Activated naive CD4-positive, alpha-beta T cell (primary cell): ENCODE results near the gene NDUFS5.
"Not testable (repeated sequence)": the region's sequence is repeated elsewhere in the genome, so short reads cannot be mapped to it uniquely, and the experiment has no call there.

Experiments used
- DNase-seq, 4 experiments: peaks; one replicate each; lab custom pipeline; 2025; lab: John Stamatoyannopoulos, UW

The NDUFS5 gene

DNA sequence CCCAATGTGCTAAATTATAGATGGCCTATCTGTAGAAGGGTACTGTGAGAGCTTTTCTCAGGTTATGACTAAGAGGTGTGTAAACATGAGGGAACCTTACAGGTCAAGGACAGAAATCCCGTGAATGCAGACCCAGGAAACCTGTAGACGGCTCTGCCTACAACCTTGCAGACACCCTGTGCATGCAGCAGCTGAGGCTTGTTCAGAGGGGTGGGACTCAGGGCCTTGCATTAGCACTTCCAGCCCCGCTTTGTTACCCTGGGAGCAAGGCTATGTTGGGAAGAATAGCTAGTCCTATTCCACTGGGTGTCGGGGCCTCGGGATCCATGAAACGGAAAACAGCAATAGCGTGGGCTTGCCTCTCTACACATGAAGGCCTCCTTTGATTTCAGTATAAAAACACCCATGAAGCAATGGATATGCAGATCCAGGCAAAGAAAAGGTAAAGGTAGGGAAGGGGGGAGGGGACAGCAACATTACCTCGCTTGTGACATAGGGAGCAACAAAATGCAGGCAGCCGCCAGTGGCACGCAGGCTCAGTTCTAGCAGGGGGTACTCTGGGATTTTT is 9.5 kb upstream of the NDUFS5 start:
- DNase-seq, result no peak

DNA sequence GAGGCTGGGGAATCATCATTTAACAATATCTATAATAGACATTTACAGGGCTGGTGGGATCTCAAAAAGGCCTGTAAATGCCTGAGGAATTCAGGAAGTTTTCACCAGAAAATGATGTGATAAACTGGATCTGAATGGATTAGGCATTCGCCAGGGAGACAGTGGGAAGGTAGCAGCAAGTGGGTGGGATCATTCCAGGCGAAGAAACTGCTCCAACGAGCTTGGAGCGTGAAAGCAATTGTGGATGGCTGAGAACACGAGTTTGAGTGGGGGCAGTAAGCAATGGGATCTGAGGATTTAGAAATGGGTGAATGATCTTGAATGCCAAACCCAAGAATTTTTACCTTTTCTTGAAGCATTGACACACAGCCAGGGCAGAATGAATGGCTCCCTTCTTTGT is 8.9 kb upstream of the NDUFS5 start:
- DNase-seq, result no peak

DNA sequence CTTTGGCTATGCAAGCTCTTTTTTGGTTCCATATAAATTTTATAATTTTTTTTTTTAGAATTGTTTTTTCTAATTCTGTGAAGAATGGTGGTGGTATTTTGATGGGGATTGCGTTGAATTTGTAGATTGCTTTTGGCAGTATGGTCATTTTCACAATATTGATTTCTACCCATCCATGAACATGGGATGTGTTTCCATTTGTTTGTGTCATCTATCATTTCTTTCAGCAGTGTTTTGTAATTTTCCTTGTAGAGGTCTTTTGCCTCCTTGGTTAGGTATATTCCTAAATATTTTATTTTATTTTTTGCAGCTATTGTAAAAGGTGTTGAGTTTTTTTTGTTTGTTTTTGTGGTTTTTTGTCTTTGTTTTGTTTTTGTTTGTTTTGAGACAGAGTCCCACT is 5.7 kb upstream of the NDUFS5 start:
- not testable (repeated sequence) for DNase-seq

DNA sequence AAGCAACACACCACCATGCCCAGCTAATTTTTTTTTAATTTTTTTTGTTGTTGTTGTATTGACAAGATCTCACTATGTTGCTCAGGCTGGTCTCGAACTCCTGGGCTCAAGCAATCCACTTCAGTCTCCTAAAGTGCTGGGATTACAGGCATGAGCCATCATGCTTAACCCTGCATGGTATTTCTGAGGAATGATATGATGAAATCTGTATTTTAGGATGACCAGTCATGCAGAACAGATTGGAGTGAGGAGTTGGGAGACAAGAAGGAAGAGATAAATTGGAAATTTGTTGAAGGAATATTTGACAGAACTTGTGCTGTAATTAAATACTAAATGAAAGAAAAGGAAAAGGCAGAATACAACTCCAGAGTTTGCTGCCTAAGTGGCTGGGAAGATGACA is 4.7 kb upstream of the NDUFS5 start:
- DNase-seq, result no peak

DNA sequence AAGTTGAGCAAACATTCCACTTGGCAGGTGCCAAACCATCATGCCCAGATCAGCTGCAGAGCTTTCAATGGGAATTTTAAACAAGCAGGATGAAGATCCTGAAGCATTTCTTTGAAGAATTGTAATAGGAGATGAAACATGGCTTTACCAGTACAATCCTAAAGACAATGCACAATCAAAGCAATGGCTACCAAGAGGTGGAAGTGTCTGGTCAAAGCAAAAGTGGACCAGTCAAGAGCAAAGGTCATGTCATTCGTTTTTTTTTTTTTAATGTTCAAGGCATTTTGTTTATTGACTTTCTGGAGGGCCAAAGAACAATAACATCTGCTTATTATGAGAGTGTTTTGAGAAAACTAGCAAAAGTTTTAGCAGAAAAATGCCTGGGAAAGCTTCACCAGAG is 3.0 kb upstream of the NDUFS5 start:
- DNase-seq, result no peak

DNA sequence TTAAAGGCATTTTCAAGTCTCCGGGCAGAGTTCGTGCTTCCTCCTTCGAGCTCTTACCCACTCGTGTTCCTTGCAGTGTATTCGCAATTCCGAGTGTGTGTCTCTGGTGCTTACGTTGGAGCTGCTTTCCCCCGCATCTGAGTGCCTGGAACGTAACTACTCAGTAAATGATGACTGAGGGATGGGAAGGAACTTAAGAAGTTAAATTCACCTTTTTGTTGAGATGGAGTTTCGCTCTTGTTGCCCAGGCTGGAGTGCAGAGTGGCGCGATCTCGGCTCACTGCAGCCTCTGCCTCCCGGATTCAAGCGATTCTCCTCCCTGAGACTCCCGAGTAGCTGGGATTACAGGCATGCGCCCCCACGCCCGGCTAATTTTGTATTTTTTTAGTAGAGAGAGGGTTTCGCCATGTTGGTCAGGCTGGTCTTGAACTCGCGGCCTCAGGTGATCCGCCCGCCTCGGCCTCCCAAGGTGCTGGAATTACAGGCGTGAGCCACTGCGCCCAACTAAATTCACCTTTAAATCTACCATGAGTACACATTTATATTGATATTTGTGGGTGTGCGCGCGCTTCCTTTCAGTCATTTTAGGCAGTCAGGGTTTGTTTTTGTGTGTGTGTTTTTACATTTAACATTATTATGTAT is 837 bp downstream of the NDUFS5 start:
- no peak for DNase-seq

DNA sequence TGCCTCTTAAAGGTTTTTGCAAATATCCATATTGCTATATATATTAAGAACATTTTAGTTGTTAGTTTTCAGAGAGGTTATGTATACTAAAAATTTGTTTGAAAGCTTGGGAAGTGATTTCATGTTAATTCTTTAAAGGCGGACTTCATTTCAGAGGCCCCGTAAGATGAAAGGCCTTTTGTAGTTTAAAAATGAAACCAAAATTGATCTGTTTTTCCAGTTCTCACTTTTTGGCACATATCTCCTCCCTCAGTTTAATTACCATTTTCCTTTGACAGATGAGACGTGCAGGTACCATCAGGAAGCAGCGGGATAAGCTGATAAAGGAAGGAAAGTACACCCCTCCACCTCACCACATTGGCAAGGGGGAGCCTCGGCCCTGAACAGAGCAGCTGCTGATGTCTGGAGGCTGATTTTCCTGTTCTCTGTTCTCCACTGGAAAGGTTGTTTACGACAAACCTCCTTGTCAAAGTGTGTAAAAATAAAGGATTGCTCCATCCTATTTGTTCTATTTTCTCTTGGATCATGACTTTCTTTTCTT is 8.0 kb downstream of the NDUFS5 start:
- DNase-seq, result no peak

DNA sequence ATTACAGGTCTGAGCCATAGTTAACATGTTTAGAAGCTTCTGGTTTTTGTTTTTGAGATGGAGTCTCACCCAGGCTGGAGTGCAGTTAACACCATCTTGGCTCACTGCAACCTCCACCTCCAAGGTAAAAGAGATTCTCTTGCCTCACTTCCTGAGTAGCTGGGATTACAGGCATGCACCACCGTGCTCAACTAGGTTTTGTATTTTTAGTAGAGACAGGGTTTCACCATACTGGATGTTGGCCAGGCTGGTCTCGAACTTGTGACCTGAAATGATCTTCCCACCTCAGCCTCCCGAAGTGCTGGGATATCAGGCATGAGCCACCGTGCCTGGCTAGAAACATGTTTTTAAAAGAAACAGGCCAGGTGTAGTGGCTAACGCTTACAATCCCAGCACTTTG is 10.5 kb downstream of the NDUFS5 start:
- no peak for DNase-seq

DNA sequence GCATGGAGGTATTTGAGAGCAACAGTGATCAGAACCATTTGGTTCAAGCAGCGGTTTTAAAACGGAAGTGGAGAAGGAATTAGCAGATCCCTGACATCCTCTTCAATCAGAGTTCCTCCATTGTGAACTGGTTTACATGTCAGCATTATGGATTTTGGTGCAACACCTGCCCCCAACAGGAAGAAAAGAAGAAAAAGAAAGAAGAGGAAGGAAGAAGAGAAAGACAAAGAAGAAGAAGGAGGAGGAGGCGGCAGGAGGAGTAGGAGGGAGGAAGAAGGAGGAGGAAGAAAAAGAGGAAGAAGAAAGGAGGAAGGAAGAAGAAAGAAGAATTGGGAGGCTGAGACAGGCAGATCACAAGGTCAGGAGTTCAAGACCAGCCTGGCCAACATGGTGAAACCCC is 17.4 kb downstream of the NDUFS5 start:
- no peak for DNase-seq

DNA sequence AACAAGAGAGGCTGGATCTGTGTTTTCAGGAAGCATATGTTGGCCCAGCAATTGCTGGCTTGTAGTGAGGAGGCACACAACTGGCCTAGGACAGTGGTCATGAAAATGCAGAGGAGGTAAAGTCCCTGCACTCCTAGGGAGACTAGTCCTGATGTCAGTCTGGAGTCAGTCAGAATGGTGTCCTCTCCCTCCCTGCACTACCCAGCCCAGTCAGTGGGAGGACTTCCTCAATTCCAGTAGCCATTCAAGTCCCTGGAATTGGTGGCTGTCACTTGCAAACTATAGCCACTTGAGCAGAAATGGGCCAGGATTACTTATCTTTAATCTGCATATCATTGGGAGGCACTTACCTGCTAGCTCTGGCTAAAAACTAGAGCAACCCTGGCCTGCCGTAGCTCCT is 18.6 kb downstream of the NDUFS5 start:
- no peak for DNase-seq

DNA sequence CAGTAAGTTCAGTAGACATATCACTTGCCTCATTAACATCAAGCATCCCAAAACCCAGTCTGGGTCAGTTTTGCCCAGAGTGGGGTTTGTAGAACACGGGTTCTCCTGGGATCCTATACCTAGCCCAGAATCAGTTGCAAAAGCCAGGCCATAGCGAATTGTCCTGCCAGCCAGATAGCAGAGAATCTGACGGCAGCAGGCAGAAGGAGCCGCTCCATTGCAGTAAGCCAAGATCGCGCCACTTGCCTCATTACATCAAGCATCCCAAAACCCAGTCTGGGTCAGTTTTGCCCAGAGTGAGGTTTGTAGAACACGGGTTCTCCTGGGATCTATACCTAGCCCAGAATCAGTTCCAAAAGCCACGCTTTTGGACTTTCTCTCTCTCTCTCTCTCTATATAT is 19.1 kb downstream of the NDUFS5 start:
- DNase-seq, result no peak

DNA sequence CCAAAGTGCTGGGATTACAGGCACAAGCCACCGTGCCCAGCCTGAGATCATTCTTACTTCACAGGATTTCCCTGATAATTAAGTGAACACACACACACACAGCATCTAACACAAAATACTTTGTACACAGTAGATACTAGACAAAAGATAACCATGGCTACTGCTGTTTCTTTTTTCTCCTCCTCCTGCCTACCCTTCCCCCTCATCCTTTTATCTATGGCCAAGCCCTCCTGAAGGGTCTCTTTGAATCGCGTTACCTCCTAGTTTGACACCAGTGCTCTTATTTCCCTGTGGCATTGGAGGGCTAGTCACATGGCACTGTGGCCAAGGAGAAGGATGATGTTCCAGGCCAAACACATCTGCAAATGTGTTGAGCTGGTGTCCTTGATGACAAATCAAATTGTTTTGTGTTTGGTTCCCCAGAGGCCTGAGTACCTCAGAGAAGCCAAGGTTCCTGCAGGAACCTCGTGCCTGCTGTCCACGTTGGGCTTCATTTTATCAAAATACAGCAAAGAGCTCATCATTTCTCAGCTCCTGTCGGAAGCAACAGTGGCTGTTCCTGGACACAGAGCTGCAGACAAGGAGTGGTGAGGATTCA is 20.6 kb downstream of the NDUFS5 start:
- no peak for DNase-seq

DNA sequence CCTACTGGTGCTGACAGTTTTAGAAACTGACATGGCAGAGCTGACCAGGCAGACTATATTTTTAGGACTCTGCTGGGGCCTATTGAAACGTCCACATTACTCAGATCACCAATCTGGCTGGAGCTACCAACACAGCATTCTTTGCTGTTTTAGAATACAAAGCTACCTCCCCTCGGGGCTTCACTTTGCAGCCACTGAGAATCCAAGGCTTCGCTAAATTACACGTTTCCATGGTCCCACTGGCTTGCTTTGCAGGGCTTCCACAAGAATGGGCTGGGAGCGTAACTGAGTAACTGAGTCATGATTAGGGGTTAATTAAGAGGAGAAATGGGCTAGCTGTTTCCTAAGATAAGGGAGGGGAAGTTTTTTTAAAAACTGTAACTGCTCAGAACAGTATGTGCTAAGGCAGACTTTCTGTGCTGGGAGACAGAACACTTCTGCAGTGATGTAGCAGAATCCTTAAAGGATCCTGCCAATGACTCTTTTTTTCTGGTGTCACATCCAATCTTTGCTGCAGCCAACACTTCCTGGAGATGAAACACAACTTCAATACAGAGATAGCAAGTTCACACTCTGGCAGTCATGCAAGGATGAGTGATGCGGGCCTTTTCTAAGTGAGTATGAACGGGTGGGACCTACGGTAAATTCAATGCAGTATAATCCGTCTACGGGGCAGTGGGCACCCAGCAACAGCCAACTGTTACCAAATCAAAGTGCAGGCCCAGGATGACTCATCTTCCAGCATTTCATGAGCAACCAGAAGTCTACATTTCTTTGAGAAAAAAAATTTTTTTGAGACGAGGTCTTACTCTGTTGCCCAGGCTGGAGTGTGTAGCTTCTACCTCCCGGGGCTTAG is 21.5 kb downstream of the NDUFS5 start:
- no peak for DNase-seq

DNA sequence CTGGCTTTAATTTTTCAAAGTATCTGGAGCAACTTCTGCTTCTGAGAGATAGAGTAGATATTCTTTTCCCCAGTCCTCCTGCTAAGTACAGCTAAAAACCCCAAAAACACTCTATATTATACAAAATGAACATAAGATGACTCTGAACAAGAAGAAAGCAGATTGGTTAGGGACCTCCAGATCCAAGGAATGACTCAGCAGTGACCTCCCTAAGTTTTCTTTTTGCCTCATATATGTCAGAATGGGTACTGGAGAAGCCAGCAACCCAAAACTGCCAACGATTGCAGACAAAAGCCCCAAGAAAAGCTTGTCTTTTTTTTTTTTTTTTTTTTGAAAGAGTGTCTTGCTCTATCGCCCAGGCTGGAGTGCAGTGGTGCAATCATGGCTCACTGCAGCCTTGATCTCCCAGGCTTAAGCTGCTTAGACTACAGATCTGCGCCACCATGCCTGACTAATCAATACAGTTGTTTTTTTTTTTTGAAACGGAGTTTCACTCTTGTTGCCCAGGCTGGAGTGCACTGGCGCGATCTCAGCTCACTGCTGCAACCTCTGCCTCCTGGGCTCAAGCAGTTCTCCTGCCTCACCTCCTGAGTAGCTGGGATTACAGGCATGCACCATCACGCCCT is 22.7 kb downstream of the NDUFS5 start:
- no peak for DNase-seq

DNA sequence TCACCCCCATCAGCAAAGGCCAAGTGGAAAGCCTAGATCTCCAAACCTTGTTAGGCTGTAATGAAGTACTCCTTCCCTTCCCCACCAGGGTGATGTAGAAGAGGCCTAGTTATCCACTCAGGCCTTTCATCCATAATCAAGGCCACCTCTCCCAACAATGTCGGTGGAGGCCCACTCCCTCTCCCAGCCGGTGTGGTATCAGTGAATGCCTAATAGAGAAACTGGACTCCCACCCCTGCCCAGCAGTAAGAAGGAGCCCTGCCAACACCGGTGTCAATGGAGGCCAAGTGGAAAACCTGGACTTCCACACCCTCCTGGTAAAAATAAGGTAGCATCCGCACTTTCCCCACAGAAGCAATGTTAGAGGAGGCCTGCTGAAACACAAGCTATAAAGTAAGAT is 23.9 kb downstream of the NDUFS5 start:
- no peak for DNase-seq

DNA sequence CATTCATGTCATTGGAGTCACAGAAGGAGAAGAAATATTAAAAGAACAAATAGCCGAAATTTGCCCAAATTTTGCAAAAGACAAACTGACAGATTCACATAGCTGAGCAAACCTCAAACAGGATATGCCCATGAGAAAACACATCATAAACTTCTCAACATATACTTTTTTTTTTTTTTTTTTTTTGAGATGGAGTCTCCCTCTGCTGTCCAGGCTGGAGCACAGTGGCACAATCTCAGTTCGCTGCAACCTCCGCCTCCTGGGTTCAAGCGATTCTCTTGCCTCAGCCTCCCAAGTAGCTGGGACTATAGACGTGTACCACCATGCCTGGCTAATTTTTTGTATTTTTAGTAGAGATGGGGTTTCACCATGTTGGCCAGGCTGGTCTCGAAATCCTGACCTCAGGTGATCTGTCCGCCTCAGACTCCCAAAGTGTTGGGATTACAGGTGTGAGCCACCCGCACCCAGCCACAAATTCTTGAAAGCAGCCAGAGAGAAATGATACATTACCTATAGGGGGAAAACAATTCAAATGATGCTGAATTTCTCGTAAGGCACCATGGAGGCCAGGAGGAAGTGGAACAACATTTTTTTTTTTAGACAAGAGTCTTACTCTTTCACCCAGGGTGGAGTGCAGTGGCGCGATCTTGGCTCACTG is 25.2 kb downstream of the NDUFS5 start:
- DNase-seq, result not testable (repeated sequence)

DNA sequence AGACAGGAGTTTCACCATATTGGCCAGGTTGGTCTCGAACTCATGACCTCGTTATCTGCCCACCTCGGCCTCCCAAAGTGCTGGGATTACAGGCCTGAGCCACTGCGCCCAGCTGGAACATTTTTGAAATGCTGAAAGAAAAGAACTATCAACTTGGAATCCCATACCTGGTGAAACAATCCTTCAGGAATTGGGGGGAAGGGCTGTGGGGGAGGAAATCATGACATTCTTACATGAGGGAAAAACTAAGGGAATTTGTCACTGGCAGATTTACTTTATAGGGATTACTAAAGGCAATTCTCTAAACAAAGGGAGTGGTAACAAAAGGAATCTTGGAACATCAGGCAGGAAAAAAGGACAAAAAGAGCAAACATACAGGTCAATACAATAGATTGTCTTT is 25.8 kb downstream of the NDUFS5 start:
- no peak for DNase-seq

DNA sequence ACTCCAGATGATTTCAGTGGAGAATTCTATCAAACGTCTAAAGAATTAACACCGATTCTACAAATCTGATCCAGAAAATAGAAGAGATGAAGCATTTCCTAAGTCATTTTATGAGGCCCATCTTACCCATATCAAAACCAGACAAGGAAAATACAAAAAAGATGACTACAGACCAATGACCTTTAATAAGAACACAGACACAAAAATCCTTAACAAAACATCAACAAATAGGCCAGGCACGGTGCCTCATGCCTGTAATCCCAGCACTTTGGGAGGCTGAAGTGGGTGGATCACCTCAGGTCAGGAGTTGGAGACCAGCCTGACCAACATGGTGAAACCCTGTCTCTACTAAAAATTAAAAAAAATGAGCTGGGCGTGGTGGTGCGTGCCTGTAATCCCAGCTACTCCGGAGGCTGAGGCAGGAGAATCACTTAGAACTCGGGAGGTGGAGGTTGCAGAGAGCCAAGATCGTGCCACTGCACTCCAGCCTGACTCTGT is 29.1 kb downstream of the NDUFS5 start:
- not testable (repeated sequence) for DNase-seq

DNA sequence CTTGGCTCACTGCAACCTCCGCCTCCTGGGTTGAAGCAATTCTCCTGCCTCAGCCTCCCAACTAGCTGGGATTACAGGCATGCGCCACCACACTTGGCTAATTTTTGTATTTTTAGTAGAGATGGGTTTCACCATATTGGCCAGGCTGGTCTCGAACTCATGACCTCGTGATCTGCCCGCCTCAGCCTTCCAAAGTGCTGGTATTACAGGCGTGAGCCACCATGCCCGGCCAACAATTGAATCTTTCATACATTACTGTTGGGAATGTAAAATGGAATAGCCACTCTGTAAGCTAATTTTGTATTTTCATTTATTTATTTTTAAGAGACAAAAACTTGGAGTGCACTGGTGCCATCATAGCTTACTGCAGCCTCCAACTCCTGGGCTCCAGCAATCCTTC is 35.4 kb downstream of the NDUFS5 start:
- DNase-seq, result not testable (repeated sequence)

DNA sequence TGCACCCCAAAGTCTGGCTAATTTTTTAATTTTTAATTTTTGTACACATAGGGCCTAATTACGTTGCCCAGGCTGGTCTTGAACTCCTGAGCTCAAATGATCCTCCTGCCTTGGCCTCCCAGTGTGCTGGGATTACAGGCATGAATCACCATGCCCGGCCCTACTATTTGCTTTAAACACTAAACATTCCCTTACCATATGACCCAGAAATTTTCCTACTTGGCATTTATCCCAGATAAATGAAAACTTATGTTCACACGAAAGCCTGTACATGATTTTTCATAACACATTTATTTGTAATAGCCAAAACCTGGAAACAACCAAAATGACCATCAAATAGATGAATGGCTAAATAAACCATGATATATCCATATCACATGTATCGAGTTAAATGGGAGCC is 35.8 kb downstream of the NDUFS5 start:
- DNase-seq, result no peak

DNA sequence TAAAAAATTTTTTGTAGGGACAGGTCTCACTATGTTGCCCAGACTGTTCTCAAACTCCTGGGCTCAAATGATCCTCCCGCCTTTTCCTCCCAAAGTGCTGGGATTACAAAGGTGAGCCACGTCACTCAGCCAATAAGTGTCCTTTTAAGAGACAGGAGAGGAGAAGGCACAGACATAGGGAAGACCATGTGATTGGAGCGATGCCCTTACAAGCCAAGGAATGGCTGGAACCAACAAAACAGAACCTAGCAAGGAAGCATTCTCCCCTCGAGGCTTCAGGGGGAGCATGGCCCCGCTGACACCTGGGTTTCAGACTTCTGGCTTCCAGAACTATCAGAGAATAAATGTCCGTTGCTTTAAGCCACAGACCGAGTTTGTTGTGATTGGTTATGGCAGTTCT is 37.0 kb downstream of the NDUFS5 start:
- DNase-seq, result no peak

DNA sequence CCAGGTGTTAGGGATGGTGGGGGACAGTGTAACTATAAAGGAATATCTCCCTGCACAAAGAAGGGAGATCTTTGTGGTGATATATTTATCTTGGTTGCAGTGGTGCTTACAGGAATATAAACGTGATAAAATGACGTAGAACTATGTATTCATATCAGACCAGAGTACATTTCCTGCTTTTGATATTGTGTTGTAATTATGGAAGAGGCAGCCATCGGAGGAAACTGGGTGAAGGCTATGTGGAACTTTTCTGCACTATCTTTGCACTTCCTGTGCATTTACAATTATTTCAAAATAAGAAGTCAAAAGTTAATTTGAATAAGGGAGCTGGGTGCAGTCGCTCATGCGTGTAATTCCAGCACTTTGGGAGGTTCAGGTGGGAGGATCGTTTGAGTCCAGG is 37.6 kb downstream of the NDUFS5 start:
- DNase-seq, result no peak
